Activated naive CD4-positive, alpha-beta T cell treated with anti-CD3 and anti-CD28 coated beads, Interleukin-2, amount 10 ng/mL, durations not matched to agents 7 days and 5 days (primary cell): ENCODE data around the gene MISP.

Source experiments
- CTCF ChIA-PET: fragments of 350-600 bp; sonication (Branson Sonifier 250); formaldehyde crosslinking; loops from one replicate; lab custom pipeline; 2021; ENCODE audit warnings: antibody characterized with exemption; lab: Charles Lee
- DNase-seq: peaks from one replicate; pipeline ENCODE4 v3.0.0-alpha.2; 2020
- H3K27ac Mint-ChIP-seq: one replicate; pipeline ENCODE4 v1.8.0; 2021; ENCODE audit warnings: mild to moderate bottlenecking, moderate library complexity, mixed read lengths
- H3K27me3 Mint-ChIP-seq: one replicate; pipeline ENCODE4 v1.8.0; 2021; ENCODE audit warnings: mild to moderate bottlenecking, mixed read lengths
- H3K36me3 Mint-ChIP-seq: one replicate; pipeline ENCODE4 v1.8.0; 2021; ENCODE audit warnings: mixed read lengths
- H3K4me1 Mint-ChIP-seq: one replicate; pipeline ENCODE4 v1.8.0; 2021; ENCODE audit warnings: mixed read lengths
- H3K4me3 Mint-ChIP-seq: one replicate; pipeline ENCODE4 v1.8.0; 2021; ENCODE audit warnings: mild to moderate bottlenecking, moderate library complexity, mixed read lengths
- H3K9me3 Mint-ChIP-seq: one replicate; pipeline ENCODE4 v1.8.0; 2021; ENCODE audit warnings: mixed read lengths

MISP gene

GRCh38 chr19:804419-805165 is 53.7 kb downstream of the MISP start:
- peaks cover 43% of the 10 kb centered on the region for H3K4me1 Mint-ChIP-seq
- CTCF ChIA-PET, result no interaction called here
- H3K4me3 Mint-ChIP-seq, result no peak overlapping the region
- H3K9me3 Mint-ChIP-seq, result no peaks in the 10 kb centered on the region
- H3K36me3 Mint-ChIP-seq, result peaks cover 48% of the 10 kb centered on the region
- DNase-seq, result no peak
- H3K27ac Mint-ChIP-seq, result no peak overlapping the region
- no peaks in the 10 kb centered on the region for H3K27me3 Mint-ChIP-seq

- H3K9me3 Mint-ChIP-seq, result no peaks in the 10 kb centered on the region
- CTCF ChIA-PET, result no interaction called here
- no peak overlapping the region for H3K27ac Mint-ChIP-seq
- peaks cover 49% of the 10 kb centered on the region for H3K36me3 Mint-ChIP-seq
- no peaks in the 10 kb centered on the region for H3K27me3 Mint-ChIP-seq
- no peak overlapping the region for H3K4me3 Mint-ChIP-seq
- H3K4me1 Mint-ChIP-seq, result peaks cover 38% of the 10 kb centered on the region
- no peak for DNase-seq
Measured at GRCh38 chr19:805166-805551, 54.2 kb downstream of the MISP start.

- Mint-ChIP-seq H3K27me3 (no peaks in the 10 kb centered on the region), H3K36me3 (peaks cover 49% of the 10 kb centered on the region), H3K27ac (no peak overlapping the region), H3K4me3 (no peak overlapping the region), H3K4me1 (peaks cover 32% of the 10 kb centered on the region), H3K9me3 (no peaks in the 10 kb centered on the region)
- CTCF ChIA-PET, result no interaction called here
- DNase-seq, result no peak
Measured at GRCh38 chr19:805600-806550, 55.0 kb downstream of the MISP start.

- Mint-ChIP-seq H3K27ac (no peak overlapping the region), H3K27me3 (no peaks in the 10 kb centered on the region), H3K36me3 (peaks cover 52% of the 10 kb centered on the region), H3K4me1 (peaks cover 22% of the 10 kb centered on the region), H3K4me3 (no peak overlapping the region), H3K9me3 (no peaks in the 10 kb centered on the region)
- CTCF ChIA-PET, result no interaction called here
- no peak for DNase-seq
Measured at GRCh38 chr19:806815-807421, 56.0 kb downstream of the MISP start.

GRCh38 chr19:807627-808422 is 56.9 kb downstream of the MISP start:
- Mint-ChIP-seq H3K4me3 (no peak overlapping the region), H3K36me3 (peaks cover 49% of the 10 kb centered on the region), H3K27ac (peak overlapping the region; percentile 64), H3K4me1 (peaks cover 12% of the 10 kb centered on the region), H3K9me3 (no peaks in the 10 kb centered on the region), H3K27me3 (no peaks in the 10 kb centered on the region)
- CTCF ChIA-PET, result no interaction called here
- no peak for DNase-seq

- Mint-ChIP-seq H3K36me3 (peaks cover 46% of the 10 kb centered on the region), H3K27me3 (no peaks in the 10 kb centered on the region), H3K4me1 (peaks cover 9% of the 10 kb centered on the region), H3K27ac (no peak overlapping the region), H3K4me3 (no peak overlapping the region), H3K9me3 (no peaks in the 10 kb centered on the region)
- CTCF ChIA-PET, result no interaction called here
- no peak for DNase-seq
Measured at GRCh38 chr19:808423-808775, 57.5 kb downstream of the MISP start.

- Mint-ChIP-seq H3K27ac (no peak overlapping the region), H3K4me1 (peaks cover 7% of the 10 kb centered on the region), H3K4me3 (no peak overlapping the region), H3K27me3 (no peaks in the 10 kb centered on the region), H3K9me3 (no peaks in the 10 kb centered on the region), H3K36me3 (peaks cover 48% of the 10 kb centered on the region)
- no peak for DNase-seq
- CTCF ChIA-PET, result no interaction called here
Measured at GRCh38 chr19:810077-810855, 59.4 kb downstream of the MISP start.

- peaks cover 7% of the 10 kb centered on the region for H3K4me1 Mint-ChIP-seq
- H3K36me3 Mint-ChIP-seq, result peaks cover 48% of the 10 kb centered on the region
- CTCF ChIA-PET, result no interaction called here
- no peak for DNase-seq
- H3K27me3 Mint-ChIP-seq, result no peaks in the 10 kb centered on the region
- no peaks in the 10 kb centered on the region for H3K9me3 Mint-ChIP-seq
- no peak overlapping the region for H3K4me3 Mint-ChIP-seq
- no peak overlapping the region for H3K27ac Mint-ChIP-seq
Measured at GRCh38 chr19:810883-811489, 60.1 kb downstream of the MISP start.

- CTCF ChIA-PET, result no interaction called here
- Mint-ChIP-seq H3K27me3 (no peaks in the 10 kb centered on the region), H3K4me1 (peaks cover 7% of the 10 kb centered on the region), H3K4me3 (no peak overlapping the region), H3K9me3 (no peaks in the 10 kb centered on the region), H3K27ac (no peak overlapping the region), H3K36me3 (peaks cover 51% of the 10 kb centered on the region)
- DNase-seq, result no peak
Measured at GRCh38 chr19:811506-812048, 60.7 kb downstream of the MISP start.

GRCh38 chr19:812049-812746 is 61.3 kb downstream of the MISP start:
- Mint-ChIP-seq H3K27me3 (no peaks in the 10 kb centered on the region), H3K27ac (no peak overlapping the region), H3K4me3 (no peak overlapping the region), H3K9me3 (no peaks in the 10 kb centered on the region), H3K4me1 (peaks cover 5% of the 10 kb centered on the region), H3K36me3 (peaks cover 48% of the 10 kb centered on the region)
- CTCF ChIA-PET, result no interaction called here
- no peak for DNase-seq

- no peak overlapping the region for H3K27ac Mint-ChIP-seq
- H3K4me3 Mint-ChIP-seq, result no peak overlapping the region
- no peaks in the 10 kb centered on the region for H3K9me3 Mint-ChIP-seq
- CTCF ChIA-PET, result no interaction called here
- H3K36me3 Mint-ChIP-seq, result peaks cover 42% of the 10 kb centered on the region
- no peak for DNase-seq
- no peaks in the 10 kb centered on the region for H3K4me1 Mint-ChIP-seq
- H3K27me3 Mint-ChIP-seq, result no peaks in the 10 kb centered on the region
Measured at GRCh38 chr19:812747-813218, 61.9 kb downstream of the MISP start.
